Effector CD8-positive, alpha-beta T cell (primary cell): ENCODE results near the gene KRT4.
"Not testable (repeated sequence)": the region's sequence is repeated elsewhere in the genome, so short reads cannot be mapped to it uniquely, and the experiment has no call there.

Experiments used
- DNase-seq: peaks from one replicate; lab custom pipeline; 2025; lab: John Stamatoyannopoulos, UW

The KRT4 gene

GRCh38 chr12:52807544-52808470 lies 6.1 kb downstream of the KRT4 start:
- DNase-seq = no peak

- DNase-seq = no peak
Measured at GRCh38 chr12:52806821-52807543, 6.9 kb downstream of the KRT4 start.

GRCh38 chr12:52806169-52806811 lies 7.6 kb downstream of the KRT4 start:
- no peak for DNase-seq

GRCh38 chr12:52805739-52806138 lies 8.2 kb downstream of the KRT4 start:
- no peak for DNase-seq

- DNase-seq = no peak
Measured at GRCh38 chr12:52805000-52805399, 8.9 kb downstream of the KRT4 start.

- DNase-seq = no peak
Measured at GRCh38 chr12:52802442-52802841, 11.5 kb downstream of the KRT4 start.

- DNase-seq = no peak
Measured at GRCh38 chr12:52801773-52802172, 12.1 kb downstream of the KRT4 start.

GRCh38 chr12:52800259-52800917 lies 13.5 kb downstream of the KRT4 start:
- DNase-seq = no peak

- no peak for DNase-seq
Measured at GRCh38 chr12:52799505-52800211, 14.3 kb downstream of the KRT4 start.

- no peak for DNase-seq
Measured at GRCh38 chr12:52798671-52799504, 15.0 kb downstream of the KRT4 start.

GRCh38 chr12:52798003-52798670 lies 15.8 kb downstream of the KRT4 start:
- DNase-seq = no peak

GRCh38 chr12:52797529-52797894 lies 16.4 kb downstream of the KRT4 start:
- DNase-seq = no peak

- no peak for DNase-seq
Measured at GRCh38 chr12:52796839-52797528, 16.9 kb downstream of the KRT4 start.

GRCh38 chr12:52796429-52796794 lies 17.5 kb downstream of the KRT4 start:
- no peak for DNase-seq

GRCh38 chr12:52795694-52796428 lies 18.1 kb downstream of the KRT4 start, which contains the start of gene KRT3:
Gene KRT3 (minus strand): TSS chr12:52796117. CDS start chr12:52796042, 75 bp downstream.
- DNase-seq = no peak

- not testable (repeated sequence) for DNase-seq
Measured at GRCh38 chr12:52795332-52795674, 18.6 kb downstream of the KRT4 start.

GRCh38 chr12:52794479-52795331 lies 19.2 kb downstream of the KRT4 start:
- DNase-seq = no peak
